Naive thymus-derived CD8-positive, alpha-beta T cell (primary cell): ENCODE results near the gene NEURL1. TPM values are rescaled to one million over a fixed set of nuclear protein-coding genes. Genes with fewer than 3 reads are reported as not detected.

Experiments used
- ATAC-seq, 2 donors: fragments of 150-1000 bp; cut with Tn5 transposase in 1 of 2; sonication (Bioruptor Pico), chemical (Tn5 transposase) in 1 of 2; 1 replicate in 1 of 2; 2 replicates in 1 of 2; pipeline ENCODE4 v1.10.0; 2021; ENCODE audit warnings: mild to moderate bottlenecking in 2 of 2, moderate library complexity in 2 of 2
- POLR2A ChIA-PET: fragments of 350-600 bp; sonication (Branson Sonifier 250); formaldehyde crosslinking; loops from one replicate; lab custom pipeline; 2021; ENCODE audit warnings: antibody characterized with exemption; lab: Charles Lee
- DNase-seq, 10 donors: peaks; one replicate each; pipeline versions ENCODE4 v3.0.0 to v3.0.0-alpha.2; 2020 to 2022
- H3K27ac Mint-ChIP-seq, 10 donors: one replicate each; pipeline ENCODE4 v1.8.0; 2020 to 2022; ENCODE audit warnings: mild to moderate bottlenecking in 10 of 10, mixed read lengths in 10 of 10, moderate library complexity in 4 of 10, inconsistent platforms in 1 of 10
- H3K27me3 Mint-ChIP-seq, 5 donors: one replicate each; pipeline ENCODE4 v1.8.0; 2021 to 2022; ENCODE audit warnings: mixed read lengths in 5 of 5
- H3K36me3 Mint-ChIP-seq, 3 donors: one replicate each; pipeline ENCODE4 v1.8.0; 2020 to 2022; ENCODE audit warnings: mixed read lengths in 3 of 3, mild to moderate bottlenecking in 2 of 3, inconsistent platforms in 1 of 3
- H3K4me1 Mint-ChIP-seq, 4 donors: one replicate each; pipeline ENCODE4 v1.8.0; 2021 to 2022; ENCODE audit warnings: mixed read lengths in 4 of 4
- H3K4me3 Mint-ChIP-seq, 10 donors: one replicate each; pipeline ENCODE4 v1.8.0; 2020 to 2022; ENCODE audit warnings: mild to moderate bottlenecking in 10 of 10, mixed read lengths in 10 of 10, moderate library complexity in 6 of 10, inconsistent platforms in 1 of 10
- H3K9me3 Mint-ChIP-seq, 9 donors: one replicate each; pipeline ENCODE4 v1.8.0; 2020 to 2022; ENCODE audit warnings: mixed read lengths in 9 of 9, mild to moderate bottlenecking in 3 of 9, inconsistent platforms in 1 of 9, moderate library complexity in 1 of 9
- polyA plus RNA-seq, 3 donors: library from polyadenylated mRNA; unstranded; fragments of 300-500 nt; fragmentation: Illumina TruSeq; gene quantifications; one replicate each; pipeline ENCODE4 v1.2.3, GENCODE V29; 2021
- total RNA-seq, 8 experiments: library from RNA in 2 of 8; stranded (reverse) in 2 of 8; gene quantifications; one replicate each; pipeline ENCODE4 v1.2.3 and lab custom pipeline; 2021 to 2026

NEURL1 gene
- total and polyA plus RNA-seq, 5 experiments from 2014 or later: 0.17 to 1.3 (median 0.73) TPM

DNA sequence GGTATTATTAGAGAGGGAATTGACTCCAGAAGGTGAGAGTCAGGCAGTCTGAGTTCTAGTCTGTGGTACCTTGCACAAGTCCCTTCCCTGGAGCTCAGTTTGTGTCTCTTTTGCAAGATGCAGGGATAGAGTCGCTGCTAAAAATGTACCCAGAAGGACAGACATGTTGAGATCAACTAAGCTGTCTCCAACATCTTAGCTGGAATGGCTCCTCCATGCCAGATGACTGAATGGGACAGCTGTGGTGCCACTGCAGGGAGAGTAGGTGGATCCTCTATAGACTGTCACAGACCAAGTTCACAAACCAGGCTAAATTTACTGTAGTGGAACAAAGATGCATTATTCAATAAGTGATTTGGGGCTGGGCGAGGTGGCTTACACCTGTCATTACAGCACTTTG, 120.1 kb downstream of the NEURL1 start:
- Mint-ChIP-seq H3K36me3 (peaks cover 0 to 18% (median 0%) of the 10 kb centered on the region in 3 donors), H3K27me3 (no peaks in the 10 kb centered on the region), H3K4me1 (no peaks in the 10 kb centered on the region), H3K4me3 (no peak overlapping the region), H3K9me3 (no peaks in the 10 kb centered on the region), H3K27ac (no peak overlapping the region)
- ATAC-seq (no peak), DNase-seq (no peak)
- POLR2A ChIA-PET: no interaction called here

DNA sequence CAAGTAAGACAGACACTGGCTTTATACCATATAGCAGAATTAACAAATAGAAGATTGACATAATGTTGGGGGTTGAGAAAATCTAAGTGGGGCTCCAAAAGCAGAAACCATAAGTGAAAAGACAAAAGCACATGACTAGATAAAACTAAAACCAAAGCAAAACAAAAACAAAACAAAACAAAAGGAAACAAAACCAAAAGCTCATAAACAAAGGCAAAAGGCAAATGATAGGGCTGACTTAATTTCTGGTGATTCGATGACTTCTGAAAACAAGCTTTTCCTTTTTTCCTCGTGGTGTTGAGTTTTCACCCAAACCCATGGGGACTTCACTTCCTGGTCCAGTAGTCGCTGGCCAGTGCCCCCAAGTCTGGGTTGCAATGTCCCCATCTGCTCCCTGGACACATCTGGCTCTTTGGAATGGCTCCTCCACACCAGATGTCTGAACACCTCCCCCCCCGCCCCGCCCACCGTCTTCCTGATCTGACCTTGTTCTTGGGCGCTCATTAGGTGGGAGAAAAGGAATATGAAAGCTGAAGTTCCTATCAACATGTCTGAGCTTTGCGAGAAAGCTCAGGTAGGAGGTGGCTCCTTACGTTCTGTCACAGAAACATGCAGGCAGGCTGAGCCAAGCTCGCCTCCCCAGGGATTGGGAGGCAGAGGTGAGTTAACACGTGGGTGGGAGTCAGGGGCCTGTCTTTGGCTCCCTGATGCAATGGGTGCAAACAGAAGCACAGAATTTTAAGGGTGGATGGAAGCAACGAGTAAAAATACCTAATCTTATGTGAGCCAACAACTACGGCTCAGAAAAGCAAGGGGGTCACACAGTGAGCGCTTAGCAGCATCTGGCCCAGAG, 121.0 kb downstream of the NEURL1 start:
- Mint-ChIP-seq H3K27ac (peak overlapping the region in 6 of 10 donors; percentile 30 to 66 (median 46)), H3K4me1 (no peaks in the 10 kb centered on the region)

DNA sequence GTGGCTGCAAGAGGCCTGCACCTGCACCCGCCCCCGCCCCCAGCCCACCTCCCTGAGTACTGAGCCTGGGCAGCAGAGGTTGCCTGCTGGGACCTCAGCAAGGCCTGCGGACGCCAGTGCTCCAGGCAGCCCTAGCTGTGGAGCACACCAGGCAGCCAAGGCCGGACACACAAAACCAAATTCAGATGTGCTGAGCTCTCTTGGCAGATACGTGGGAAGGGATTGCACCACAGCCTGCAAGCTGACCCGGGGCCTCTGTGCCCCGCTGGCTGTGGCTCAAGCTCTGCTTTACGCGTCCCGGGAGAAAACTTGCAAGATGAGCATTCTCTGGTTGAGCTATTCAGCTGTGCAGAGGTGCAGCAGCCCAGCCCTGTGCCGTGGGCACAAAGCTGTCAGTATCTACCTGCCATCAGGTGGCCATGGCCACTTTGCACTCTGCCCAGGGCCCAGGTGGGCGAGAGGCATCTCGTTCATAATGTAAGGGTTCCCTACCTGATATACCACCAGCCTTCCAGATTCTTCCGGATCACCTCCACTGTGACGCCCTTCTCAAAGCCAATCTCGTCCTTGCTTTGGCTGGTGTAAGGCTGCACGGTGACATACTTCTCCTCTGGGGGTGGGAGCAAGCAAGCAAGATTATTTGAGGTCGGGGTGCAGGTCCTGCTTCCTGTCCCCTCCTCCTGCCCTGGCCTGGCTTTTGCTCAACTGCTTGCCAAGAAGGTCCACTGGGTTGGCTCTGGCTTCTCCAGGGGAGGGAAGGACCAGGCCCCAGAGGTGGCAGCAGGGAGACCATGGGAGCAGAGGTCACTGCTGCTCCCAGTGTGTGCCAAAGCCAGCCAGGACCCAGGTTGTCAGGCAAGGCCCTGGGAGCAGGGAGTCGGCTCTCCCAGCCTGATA, 123.4 kb downstream of the NEURL1 start:
- no peak for DNase-seq
- Mint-ChIP-seq H3K36me3 (peaks cover 0 to 16% (median 0%) of the 10 kb centered on the region in 3 donors), H3K27me3 (no peaks in the 10 kb centered on the region), H3K4me1 (no peaks in the 10 kb centered on the region), H3K27ac (peak overlapping the region in 2 of 10 donors; percentile 6 to 28), H3K4me3 (no peak overlapping the region), H3K9me3 (no peaks in the 10 kb centered on the region)
- no peak for ATAC-seq
- POLR2A ChIA-PET: no interaction called here

More for the DNA sequence above, 121.0 kb downstream of the NEURL1 start:
- no peak for DNase-seq
- Mint-ChIP-seq H3K27me3 (no peaks in the 10 kb centered on the region), H3K9me3 (no peaks in the 10 kb centered on the region), H3K4me3 (no peak overlapping the region), H3K36me3 (peaks cover 0 to 16% (median 0%) of the 10 kb centered on the region in 3 donors)
- no peak for ATAC-seq
- POLR2A ChIA-PET: no interaction called here

DNA sequence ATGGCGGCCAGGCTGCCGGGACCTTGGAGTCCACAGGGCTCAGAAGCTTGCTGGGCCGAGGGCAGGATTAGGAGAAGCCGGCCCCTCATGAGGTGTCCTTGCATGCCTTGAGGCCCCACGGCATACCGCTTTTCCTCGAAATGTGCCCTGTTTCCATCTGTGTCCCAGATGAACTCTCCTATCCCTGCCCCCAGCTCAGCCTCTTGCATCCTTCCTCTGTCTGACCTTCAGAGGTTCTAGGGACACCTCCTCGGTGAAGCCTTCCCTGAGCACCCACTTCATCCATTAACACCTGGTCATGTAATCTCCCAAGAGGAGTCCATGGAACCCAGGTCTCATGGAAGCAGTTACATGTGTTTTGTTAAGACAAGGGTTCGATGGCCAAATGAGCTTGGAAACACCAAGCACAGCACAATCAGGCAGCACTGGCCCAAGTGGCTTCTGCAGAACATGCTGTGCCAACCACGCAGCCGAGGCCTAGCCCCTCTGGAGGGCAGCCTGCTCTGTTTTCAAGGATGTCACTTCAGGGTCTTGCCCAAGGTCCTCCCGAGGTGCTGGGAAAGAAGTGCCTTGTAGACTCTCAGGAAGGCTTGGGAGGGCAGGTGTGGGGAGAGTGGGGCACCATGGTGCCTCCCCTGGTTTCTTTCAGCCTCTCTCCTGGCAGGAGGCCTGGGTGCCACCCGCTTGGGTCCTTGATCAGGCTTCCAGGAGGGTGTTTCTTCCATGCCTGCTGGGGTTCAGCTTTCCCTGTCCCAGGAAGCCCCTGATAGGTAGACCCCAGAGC, 124.3 kb downstream of the NEURL1 start:
- ATAC-seq: no peak
- POLR2A ChIA-PET: no interaction called here
- Mint-ChIP-seq H3K36me3 (peaks cover 0 to 16% (median 0%) of the 10 kb centered on the region in 3 donors), H3K4me3 (no peak overlapping the region), H3K4me1 (no peaks in the 10 kb centered on the region), H3K9me3 (no peaks in the 10 kb centered on the region), H3K27me3 (no peaks in the 10 kb centered on the region), H3K27ac (peak overlapping the region in 1 of 10 donors; percentile 18)
- DNase-seq: no peak

DNA sequence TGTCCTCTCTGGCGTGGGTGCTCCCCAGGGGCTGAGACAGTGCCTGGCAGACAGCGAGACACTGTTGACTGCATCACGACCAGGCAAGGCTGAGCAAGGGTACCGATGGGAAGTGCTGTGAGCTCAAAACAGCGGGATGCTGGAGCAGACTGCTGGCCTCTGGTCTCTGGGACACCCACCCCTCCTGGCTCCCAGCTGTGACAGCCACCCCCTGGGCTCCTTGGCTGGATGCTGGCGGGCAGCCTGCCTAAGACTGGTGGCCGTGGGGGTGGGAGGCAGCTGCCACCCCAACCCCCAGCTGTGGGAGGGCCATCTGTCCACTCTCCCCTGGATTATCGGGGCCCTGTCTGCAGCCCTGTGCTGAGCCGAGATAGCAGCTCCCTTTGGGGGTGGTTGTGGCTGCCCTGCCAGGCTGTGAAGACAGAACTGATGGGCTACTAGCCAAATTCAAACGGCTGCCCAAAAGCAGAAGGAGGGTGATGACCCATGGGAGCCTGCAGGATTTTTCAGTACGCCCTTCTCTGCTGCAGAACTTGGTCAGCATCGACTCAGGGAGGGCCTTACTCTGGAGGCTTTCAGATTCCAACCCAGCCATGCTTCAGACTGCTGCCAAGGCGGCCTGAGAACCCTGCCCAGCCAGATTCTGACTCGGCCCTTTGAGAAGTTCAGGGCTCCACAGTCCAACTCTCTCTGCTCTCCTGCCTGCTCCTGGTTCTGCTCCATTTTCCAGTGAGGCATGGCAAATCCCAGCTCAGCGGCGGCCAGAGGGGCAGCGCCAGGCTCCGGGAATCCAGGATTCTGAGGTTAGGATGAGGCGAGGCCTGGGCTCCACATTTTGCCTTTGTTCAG, 125.3 kb downstream of the NEURL1 start:
- Mint-ChIP-seq H3K4me3 (no peak overlapping the region), H3K9me3 (no peaks in the 10 kb centered on the region), H3K4me1 (no peaks in the 10 kb centered on the region), H3K36me3 (peaks cover 0 to 11% (median 0%) of the 10 kb centered on the region in 3 donors), H3K27ac (no peak overlapping the region), H3K27me3 (no peaks in the 10 kb centered on the region)
- ATAC-seq: no peak
- no peak for DNase-seq
- POLR2A ChIA-PET: interaction anchor here (1.2 kb wide), 1 partner anchor 42 kb away, joined by 3 read pairs; no protein-coding TSS in a partner anchor

DNA sequence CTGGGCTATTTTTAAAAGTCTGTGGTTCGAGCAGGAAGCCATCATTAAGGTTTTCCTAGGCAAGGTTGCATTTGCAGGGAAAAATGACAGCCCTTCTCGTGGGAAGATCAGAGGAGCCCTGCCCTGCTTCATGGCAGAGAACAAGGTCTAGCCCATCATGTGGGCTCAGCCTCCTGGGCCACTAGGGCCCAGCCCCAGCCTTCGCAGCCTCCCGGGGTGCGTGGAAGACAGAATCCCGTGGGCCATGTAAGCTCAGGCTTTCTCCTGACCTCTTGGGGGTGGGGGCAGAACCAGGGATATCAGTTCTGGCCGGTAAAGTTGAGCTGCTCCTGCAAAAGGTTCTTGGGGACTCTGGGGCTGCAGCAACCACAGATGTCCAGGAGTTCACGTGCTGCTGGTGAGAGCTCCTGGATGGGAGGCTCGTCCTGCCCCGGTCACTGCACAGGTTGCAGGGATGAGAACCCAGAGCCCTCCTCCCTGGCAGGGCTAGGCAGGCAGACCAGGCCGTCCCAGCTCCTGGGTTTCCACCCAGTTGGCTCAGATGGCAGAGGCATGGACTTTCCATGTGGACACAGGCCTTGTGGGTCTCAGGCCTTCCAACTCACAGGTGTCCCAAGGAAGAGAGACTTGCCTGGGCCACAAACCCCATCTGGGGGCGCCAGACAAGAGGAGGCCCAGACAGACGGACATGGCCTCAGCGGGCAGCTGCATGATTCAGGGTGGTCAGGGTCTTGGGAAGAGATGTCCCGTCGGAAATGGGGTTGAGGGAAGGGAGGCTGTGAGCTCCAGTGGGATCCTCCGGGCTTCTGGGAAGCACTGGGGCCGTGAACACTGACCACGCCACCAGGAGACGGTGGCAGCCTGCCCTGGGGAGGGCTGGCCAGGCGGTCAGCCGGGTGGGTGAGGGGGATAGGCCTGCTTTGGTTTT, 126.2 kb downstream of the NEURL1 start:
- H3K36me3 Mint-ChIP-seq: peaks cover 0 to 10% (median 0%) of the 10 kb centered on the region in 3 donors
- no peaks in the 10 kb centered on the region for H3K27me3 Mint-ChIP-seq
- POLR2A ChIA-PET: interaction anchor here (1.2 kb wide), 1 partner anchor 42 kb away, joined by 3 read pairs; no protein-coding TSS in a partner anchor
- no peak for DNase-seq
- no peak for ATAC-seq
- H3K4me1 Mint-ChIP-seq: no peaks in the 10 kb centered on the region
- H3K9me3 Mint-ChIP-seq: no peaks in the 10 kb centered on the region
- H3K4me3 Mint-ChIP-seq: no peak overlapping the region
- no peak overlapping the region for H3K27ac Mint-ChIP-seq

DNA sequence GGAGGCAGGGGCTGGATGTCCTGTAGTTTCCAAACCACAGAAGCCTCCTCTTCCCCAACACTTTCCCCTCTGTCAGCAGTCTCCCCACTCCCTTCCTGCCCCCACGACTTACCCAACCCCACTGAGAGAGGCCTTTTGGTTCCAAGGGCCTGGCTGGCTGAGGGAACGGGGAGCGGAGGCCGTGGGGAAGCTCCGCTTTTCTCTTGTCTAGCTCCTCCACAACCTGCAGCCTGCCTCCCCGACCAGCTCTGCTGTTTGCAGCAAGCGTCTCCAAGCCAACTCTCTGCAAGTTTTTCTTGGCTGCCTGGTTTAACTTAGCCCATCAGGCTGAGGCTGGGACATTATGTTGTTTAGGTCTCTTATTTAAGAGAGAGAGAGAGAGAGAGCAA, 126.8 kb downstream of the NEURL1 start:
- POLR2A ChIA-PET: interaction anchor here (1.2 kb wide), 1 partner anchor 41 kb away, joined by 3 read pairs; no protein-coding TSS in a partner anchor
- no peaks in the 10 kb centered on the region for H3K4me1 Mint-ChIP-seq
- no peak overlapping the region for H3K27ac Mint-ChIP-seq
- peaks cover 0 to 6% (median 0%) of the 10 kb centered on the region in 3 donors for H3K36me3 Mint-ChIP-seq
- DNase-seq (no peak), ATAC-seq (no peak)
- no peaks in the 10 kb centered on the region for H3K9me3 Mint-ChIP-seq
- H3K27me3 Mint-ChIP-seq: no peaks in the 10 kb centered on the region
- no peak overlapping the region for H3K4me3 Mint-ChIP-seq

DNA sequence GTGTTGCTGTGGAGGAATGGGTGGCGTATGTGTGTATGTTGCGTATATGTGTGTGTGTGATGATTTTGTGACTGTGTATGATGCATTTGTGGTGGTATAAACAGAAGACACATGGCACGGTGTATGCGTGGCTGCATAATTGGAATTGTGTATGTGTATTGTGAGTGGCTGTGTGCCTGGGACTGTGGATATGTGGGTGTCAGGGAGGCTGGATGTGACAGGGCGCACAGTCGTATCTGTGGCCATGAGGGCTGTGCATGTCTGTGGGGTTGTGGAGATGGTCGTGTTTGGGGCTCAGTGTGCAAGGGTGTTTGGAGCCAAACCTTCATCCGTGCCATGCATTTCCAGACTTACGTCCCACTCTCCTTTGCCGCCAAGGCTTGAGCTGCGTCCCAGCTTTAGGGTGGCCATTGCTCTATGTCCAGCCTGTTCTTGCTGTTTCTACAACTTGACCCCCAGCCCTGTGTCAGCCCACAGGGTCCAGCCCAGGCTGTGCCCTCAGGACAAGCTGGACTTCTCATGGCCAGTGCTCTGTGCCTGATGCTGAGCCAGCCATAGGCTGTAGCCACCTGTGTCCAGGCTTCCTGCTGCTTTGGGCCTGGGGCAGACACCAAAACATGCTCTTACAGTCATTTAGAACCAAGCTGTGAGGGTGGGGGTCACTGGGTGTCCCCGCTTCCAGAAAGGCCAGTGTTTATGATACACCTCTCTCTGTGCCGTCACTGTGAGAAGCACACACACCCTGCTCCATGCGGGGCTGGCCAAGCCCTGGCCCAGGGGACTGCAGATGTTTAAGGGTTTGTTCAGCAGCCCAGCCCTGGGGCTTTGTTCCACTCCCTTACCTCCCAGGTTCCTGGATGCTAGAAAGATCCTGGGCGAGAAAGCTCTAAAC, 127.6 kb downstream of the NEURL1 start:
- H3K27me3 Mint-ChIP-seq: no peaks in the 10 kb centered on the region
- H3K4me1 Mint-ChIP-seq: no peaks in the 10 kb centered on the region
- POLR2A ChIA-PET: no interaction called here
- no peak for DNase-seq
- H3K4me3 Mint-ChIP-seq: no peak overlapping the region
- no peak overlapping the region for H3K27ac Mint-ChIP-seq
- no peaks in the 10 kb centered on the region for H3K9me3 Mint-ChIP-seq
- H3K36me3 Mint-ChIP-seq: peaks cover 0 to 6% (median 0%) of the 10 kb centered on the region in 3 donors
- ATAC-seq: no peak

DNA sequence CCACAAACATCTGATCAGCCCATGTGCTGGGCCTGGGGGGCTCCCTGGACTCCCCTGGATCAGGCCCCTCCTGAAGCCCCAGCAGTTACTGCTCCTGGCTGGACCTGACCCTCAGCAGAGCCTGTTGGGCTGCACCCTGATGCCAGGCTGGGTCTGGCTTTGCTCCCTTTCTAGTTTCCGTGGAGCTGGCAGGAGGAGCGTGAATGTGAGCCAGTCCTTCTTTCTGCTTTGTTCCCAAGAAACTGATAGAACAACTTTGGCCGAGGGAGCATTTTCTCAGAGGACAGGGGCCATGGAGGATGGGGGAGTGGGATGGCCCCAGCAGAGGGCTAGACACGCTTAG, 128.2 kb downstream of the NEURL1 start:
- H3K36me3 Mint-ChIP-seq: peaks cover 0 to 6% (median 0%) of the 10 kb centered on the region in 3 donors
- no peak overlapping the region for H3K4me3 Mint-ChIP-seq

DNA sequence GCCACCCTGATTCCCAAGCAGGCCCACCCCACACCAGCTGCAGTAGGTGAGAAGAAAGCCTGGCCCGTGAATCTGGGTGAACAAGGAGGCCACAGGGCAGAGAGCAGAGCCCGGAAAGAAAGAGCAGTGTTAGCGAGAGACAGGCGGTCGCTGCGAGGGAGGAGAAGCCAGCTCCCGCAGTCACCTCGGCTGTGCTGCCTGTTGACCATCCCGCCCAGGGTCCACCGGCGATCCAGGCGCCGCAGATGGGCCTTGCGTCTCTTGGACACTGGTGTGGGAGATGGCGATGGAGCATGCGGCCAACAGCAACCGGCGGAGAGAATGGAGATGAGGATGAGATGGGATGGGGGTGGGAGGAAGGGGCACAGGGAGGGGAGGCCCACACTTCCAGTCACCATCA, 128.8 kb downstream of the NEURL1 start:
- ATAC-seq (no peak), DNase-seq (no peak)
- peaks cover 0 to 3% (median 1%) of the 10 kb centered on the region in 3 donors for H3K36me3 Mint-ChIP-seq
- H3K4me3 Mint-ChIP-seq: no peak overlapping the region
- no peaks in the 10 kb centered on the region for H3K27me3 Mint-ChIP-seq
- peak overlapping the region in 1 of 10 donors; percentile 29 for H3K27ac Mint-ChIP-seq
- POLR2A ChIA-PET: no interaction called here
- H3K4me1 Mint-ChIP-seq: no peaks in the 10 kb centered on the region
- no peaks in the 10 kb centered on the region for H3K9me3 Mint-ChIP-seq

More for the DNA sequence above, 128.2 kb downstream of the NEURL1 start:
- DNase-seq (no peak), ATAC-seq (no peak)
- Mint-ChIP-seq H3K9me3 (no peaks in the 10 kb centered on the region), H3K4me1 (no peaks in the 10 kb centered on the region), H3K27me3 (no peaks in the 10 kb centered on the region), H3K27ac (no peak overlapping the region)
- POLR2A ChIA-PET: no interaction called here
